Ascending aorta (tissue), 2 donors: ENCODE results near the gene TGFA. TPM values are rescaled to one million over a fixed set of nuclear protein-coding genes. Genes with fewer than 3 reads are reported as not detected.

Experiments used
- DNase-seq, 2 donors: peaks; one replicate each; pipeline ENCODE4 v3.0.0-alpha.2; 2019; ENCODE audit warnings: low spot score in 2 of 2
- H3K27ac ChIP-seq, 2 donors: fragments of 200-600 bp; sonication (generic); one replicate each; pipeline ENCODE4 v1.5.1; 2016 to 2017; ENCODE audit warnings: mild to moderate bottlenecking in 1 of 2
- H3K27me3 ChIP-seq: fragments of 200-600 bp; sonication (generic); one replicate; pipeline ENCODE4 v1.5.1; 2017
- H3K36me3 ChIP-seq, 2 donors: fragments of 200-600 bp; sonication (generic); one replicate each; pipeline ENCODE4 v1.5.1; 2016
- H3K4me1 ChIP-seq, 2 donors: fragments of 200-600 bp; sonication (generic); one replicate each; pipeline ENCODE4 v1.5.1; 2016 to 2017; ENCODE audit warnings: mild to moderate bottlenecking in 1 of 2
- H3K4me3 ChIP-seq, 2 donors: fragments of 200-600 bp; sonication (generic); one replicate each; pipeline ENCODE4 v1.5.1; 2016 to 2017; ENCODE audit warnings: mild to moderate bottlenecking in 1 of 2
- H3K9me3 ChIP-seq, 2 donors: fragments of 200-600 bp; sonication (generic); one replicate each; pipeline ENCODE4 v1.5.1; 2016
- CTCF ChIP-seq, 3 experiments: fragments of 200-600 bp in 2 of 3; fragments of 450-650 bp in 1 of 3; sonication (generic) in 2 of 3; IDR thresholded peaks; one replicate each; pipeline ENCODE4 v1.5.1; 2016 to 2019; ENCODE audit warnings: antibody characterized with exemption in 3 of 3, mild to moderate bottlenecking in 1 of 3, moderate library complexity in 1 of 3
- intact Hi-C: fragments of 100-400 bp; cut with DNase I; formaldehyde crosslinking; loops from one replicate; pipeline ENCODE4 v1.15.1; 2023
- total RNA-seq: library from RNA; depleted of rRNA; stranded (reverse); fragments of >200 nt; gene quantifications from one replicate; pipeline ENCODE4 v1.1.0, GENCODE V29; 2016

TGFA gene
- total RNA-seq, 1 donor from 2014 or later, result 1.8 TPM

- no peaks in the 10 kb centered on the region for H3K36me3 ChIP-seq
- H3K27me3 ChIP-seq, result no peaks in the 10 kb centered on the region
- no peak overlapping the region for H3K27ac ChIP-seq
- H3K9me3 ChIP-seq, result no peaks in the 10 kb centered on the region
- no peak for DNase-seq
- intact Hi-C loops, result no loop called here
- no peaks in the 10 kb centered on the region for H3K4me1 ChIP-seq
- no peak for TF ChIP-seq CTCF (IDR thresholded peaks at IDR 0.05)
- H3K4me3 ChIP-seq, result no peak overlapping the region
Measured at GRCh38 chr2:70511971-70512729, 41.5 kb downstream of the TGFA start.

- Histone ChIP-seq H3K4me1 (no peaks in the 10 kb centered on the region), H3K9me3 (no peaks in the 10 kb centered on the region), H3K36me3 (no peaks in the 10 kb centered on the region), H3K4me3 (no peak overlapping the region), H3K27ac (no peak overlapping the region), H3K27me3 (no peaks in the 10 kb centered on the region)
- DNase-seq, result no peak
- intact Hi-C loops, result no loop called here
- no peak for TF ChIP-seq CTCF (IDR thresholded peaks at IDR 0.05)
Measured at GRCh38 chr2:70510313-70510712, 43.3 kb downstream of the TGFA start.

GRCh38 chr2:70509565-70509964 lies 44.1 kb downstream of the TGFA start:
- no peak for TF ChIP-seq CTCF (IDR thresholded peaks at IDR 0.05)
- Histone ChIP-seq H3K27ac (no peak overlapping the region), H3K9me3 (no peaks in the 10 kb centered on the region), H3K27me3 (no peaks in the 10 kb centered on the region), H3K4me3 (no peak overlapping the region), H3K36me3 (no peaks in the 10 kb centered on the region), H3K4me1 (no peaks in the 10 kb centered on the region)
- DNase-seq, result no peak
- intact Hi-C loops, result no loop called here

GRCh38 chr2:70508711-70509462 lies 44.7 kb downstream of the TGFA start:
- H3K4me3 ChIP-seq, result no peak overlapping the region
- no peak for DNase-seq
- H3K9me3 ChIP-seq, result no peaks in the 10 kb centered on the region
- intact Hi-C loops, result no loop called here
- TF ChIP-seq CTCF (IDR thresholded peaks at IDR 0.05), result no peak
- no peaks in the 10 kb centered on the region for H3K27me3 ChIP-seq
- no peaks in the 10 kb centered on the region for H3K36me3 ChIP-seq
- no peaks in the 10 kb centered on the region for H3K4me1 ChIP-seq
- no peak overlapping the region for H3K27ac ChIP-seq

- DNase-seq, result no peak
- no peaks in the 10 kb centered on the region for H3K27me3 ChIP-seq
- H3K4me3 ChIP-seq, result no peak overlapping the region
- H3K36me3 ChIP-seq, result no peaks in the 10 kb centered on the region
- TF ChIP-seq CTCF (IDR thresholded peaks at IDR 0.05), result no peak
- no peaks in the 10 kb centered on the region for H3K4me1 ChIP-seq
- intact Hi-C loops, result no loop called here
- H3K27ac ChIP-seq, result no peak overlapping the region
- H3K9me3 ChIP-seq, result no peaks in the 10 kb centered on the region
Measured at GRCh38 chr2:70505613-70506391, 47.8 kb downstream of the TGFA start.
